NCI-H2171 treated with DMSO at 0.1 percent for 48 hours (cell line): ENCODE measurements around the gene NACC1.
"Not testable (repeated sequence)": the region's sequence is repeated elsewhere in the genome, so short reads cannot be mapped to it uniquely, and the experiment has no call there.

Experiments used
- DNase-seq: peaks from one replicate; lab custom pipeline; 2025; lab: John Stamatoyannopoulos, UW

Gene NACC1

GRCh38 chr19:13146763-13147563 is 28.9 kb downstream of the NACC1 start:
- DNase-seq = no peak

- DNase-seq = not testable (repeated sequence)
These were observed 31.1 kb downstream of the NACC1 start for GRCh38 chr19:13149173-13149627.

GRCh38 chr19:13149628-13150186 is 31.6 kb downstream of the NACC1 start:
- DNase-seq = peak; percentile 34

GRCh38 chr19:13150187-13150930 is 32.3 kb downstream of the NACC1 start, which contains the start of the genes IER2 and STX10:
IER2 (plus strand) TSS chr19:13150411; CDS start chr19:13153187, 2,776 bp downstream.
STX10 (minus strand) TSS chr19:13150375; CDS start chr19:13150173, 202 bp downstream.
- peak; percentile 89 for DNase-seq

GRCh38 chr19:13150931-13151604 is 33.0 kb downstream of the NACC1 start:
- DNase-seq = no peak

- peak; percentile 98 for DNase-seq
These were observed 33.7 kb downstream of the NACC1 start for GRCh38 chr19:13151605-13152355.

GRCh38 chr19:13152356-13152973 is 34.4 kb downstream of the NACC1 start:
- no peak for DNase-seq

GRCh38 chr19:13152974-13153568 is 35.0 kb downstream of the NACC1 start:
- peak; percentile 92 for DNase-seq

GRCh38 chr19:13153569-13154240 is 35.6 kb downstream of the NACC1 start:
- peak; percentile 48 for DNase-seq

GRCh38 chr19:13154241-13154778 is 36.2 kb downstream of the NACC1 start:
- peak; percentile 55 for DNase-seq

GRCh38 chr19:13154911-13155471 is 36.9 kb downstream of the NACC1 start:
- peak; percentile 57 for DNase-seq

- peak; percentile 70 for DNase-seq
These were observed 37.7 kb downstream of the NACC1 start for GRCh38 chr19:13155472-13156359.

- DNase-seq = no peak
These were observed 41.6 kb downstream of the NACC1 start for GRCh38 chr19:13159713-13160112.

GRCh38 chr19:13160557-13160956 is 42.5 kb downstream of the NACC1 start:
- DNase-seq = no peak

- DNase-seq = peak; percentile 96
These were observed 44.9 kb downstream of the NACC1 start for GRCh38 chr19:13162724-13163608.

- DNase-seq = peak; percentile 44
These were observed 45.7 kb downstream of the NACC1 start for GRCh38 chr19:13163609-13164342.
